ENCODE results near the gene OR2D2.
"Not testable (repeated sequence)": the region's sequence is repeated elsewhere in the genome, so short reads cannot be mapped to it uniquely, and the experiment has no call there.

OR2D2 gene

GRCh38 chr11:6892400-6892799 is at the start of gene OR2D2:
Gene OR2D2 (minus strand): TSS chr11:6892500. CDS start chr11:6892500, 0 bp downstream.
- no peak for DNase-seq (ENCODE audit: insufficient read length, low spot score)
- FAIRE-seq: no peak

DNA sequence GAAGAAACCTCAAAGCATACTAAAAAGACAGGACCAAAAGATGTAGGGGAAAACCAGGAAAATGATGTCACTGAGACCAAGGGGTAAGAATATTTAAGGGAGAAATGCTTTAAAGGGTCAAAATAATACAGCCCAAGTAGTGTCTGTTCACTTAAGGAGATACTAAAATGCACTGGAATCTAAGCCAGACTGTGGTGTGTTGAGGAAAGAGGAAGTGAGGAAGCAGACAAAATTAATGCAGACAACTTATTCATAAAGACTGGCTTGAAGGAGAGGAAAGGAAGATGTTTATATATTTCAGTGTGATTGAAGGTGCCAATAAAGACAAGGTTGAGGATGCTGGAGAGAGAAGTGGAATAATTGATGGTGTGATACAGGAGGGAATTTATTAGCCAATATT is 49.7 kb upstream of the OR2D2 start:
- DNase-seq (ENCODE audit: insufficient read length, low spot score): no peak
- no peak for FAIRE-seq

GRCh38 chr11:6932145-6932544 is 39.8 kb upstream of the OR2D2 start:
- DNase-seq (ENCODE audit: insufficient read length, low spot score) (no peak), FAIRE-seq (no peak)

- DNase-seq (ENCODE audit: insufficient read length, low spot score): no peak
- FAIRE-seq: no peak
These were observed 38.9 kb upstream of the OR2D2 start for GRCh38 chr11:6931146-6931713.

DNA sequence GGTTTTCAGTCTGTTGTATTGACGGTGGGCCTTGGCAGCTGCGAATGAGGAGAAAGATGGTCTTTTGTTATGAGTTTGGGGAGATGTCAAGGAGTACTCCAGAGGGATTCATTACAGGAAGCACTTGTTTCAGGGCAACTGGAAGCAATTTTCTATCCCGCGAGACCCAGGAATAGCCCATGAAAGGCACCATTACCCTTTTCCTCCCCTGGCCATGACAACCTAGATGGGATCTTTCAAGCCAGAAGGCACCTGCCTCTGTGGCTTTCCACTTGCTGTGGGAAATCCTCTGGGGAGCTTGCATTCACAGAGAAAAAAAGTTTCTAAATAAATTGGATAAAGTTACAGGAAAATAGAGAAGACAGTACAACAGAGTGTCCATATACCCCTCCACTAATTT is 36.6 kb upstream of the OR2D2 start:
- DNase-seq (ENCODE audit: insufficient read length, low spot score) (no peak), FAIRE-seq (no peak)

DNA sequence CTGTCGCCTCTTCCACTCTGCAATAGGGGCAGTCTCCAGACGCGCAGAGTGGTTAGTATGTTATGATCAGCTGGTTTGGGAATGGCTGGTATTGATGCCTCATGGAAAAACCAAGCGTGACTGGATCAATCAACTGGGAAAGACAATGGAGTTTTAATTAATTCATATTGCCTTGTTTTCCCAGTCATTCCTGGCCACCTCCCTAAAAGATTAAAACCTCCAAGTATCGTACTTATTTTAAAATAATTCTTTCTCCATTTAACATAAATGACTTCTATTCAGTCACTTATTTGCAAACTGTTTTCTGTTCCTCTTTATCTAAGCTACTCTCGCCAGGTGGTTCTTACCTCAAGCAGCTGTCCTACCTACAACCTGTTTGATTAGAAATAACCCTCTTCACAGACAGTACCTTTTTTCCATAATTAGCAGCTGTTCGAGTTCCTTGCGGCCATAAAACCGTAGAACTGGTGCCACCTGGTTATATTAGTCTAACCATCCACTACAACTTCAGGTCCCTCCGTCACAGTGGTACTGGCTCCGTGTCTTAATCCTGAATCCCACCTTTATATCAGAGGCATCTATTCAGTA is 34.8 kb upstream of the OR2D2 start:
- DNase-seq (ENCODE audit: insufficient read length, low spot score): no peak
- FAIRE-seq: no peak

DNA sequence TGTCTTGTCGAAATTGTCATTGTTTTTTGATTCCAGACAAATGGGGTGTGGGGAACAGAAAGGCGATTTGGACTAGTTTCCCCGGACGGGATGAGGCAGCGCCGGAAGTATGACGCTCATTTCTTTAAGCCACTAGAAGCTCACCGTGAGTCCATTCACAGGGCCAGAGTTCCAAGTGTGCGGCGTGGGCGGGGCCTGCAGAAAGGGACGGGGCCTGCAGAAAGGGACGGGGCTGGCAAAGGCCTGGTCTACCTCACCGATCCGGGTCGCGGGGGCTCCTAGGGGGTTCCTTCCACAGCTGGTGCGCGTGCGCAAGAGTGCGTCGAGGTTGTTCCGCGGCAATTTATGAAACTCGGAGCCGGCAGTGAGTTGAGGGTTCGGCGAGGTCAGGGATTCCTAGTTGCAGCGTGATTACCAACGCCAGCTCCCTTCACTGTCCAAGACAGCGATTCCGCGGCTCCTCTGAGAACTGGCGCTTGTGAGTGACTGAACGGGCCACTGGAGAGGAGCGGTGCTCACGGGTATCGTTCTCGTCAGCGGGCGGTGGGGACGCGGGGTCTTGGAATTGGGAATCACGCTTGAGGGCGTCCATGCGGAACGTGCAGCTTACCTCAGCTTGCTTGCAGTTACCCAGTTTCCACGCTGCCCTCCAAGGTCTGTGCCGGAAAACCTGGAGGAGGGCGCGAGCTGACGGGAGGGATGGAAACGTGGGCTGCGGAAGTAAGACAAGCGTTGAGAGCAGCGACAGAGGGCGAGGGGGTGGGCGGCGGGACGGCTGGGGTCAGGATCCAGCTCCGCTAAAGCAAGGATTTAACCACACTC is 34.1 kb upstream of the OR2D2 start, which contains the start of gene ZNF215:
ZNF215 (plus strand) TSS at position 219 of the 822 bp plus-strand sequence. CDS start 5,847 bp downstream, outside the sequence.
- no peak for FAIRE-seq
- no peak for DNase-seq (ENCODE audit: insufficient read length, low spot score)

DNA sequence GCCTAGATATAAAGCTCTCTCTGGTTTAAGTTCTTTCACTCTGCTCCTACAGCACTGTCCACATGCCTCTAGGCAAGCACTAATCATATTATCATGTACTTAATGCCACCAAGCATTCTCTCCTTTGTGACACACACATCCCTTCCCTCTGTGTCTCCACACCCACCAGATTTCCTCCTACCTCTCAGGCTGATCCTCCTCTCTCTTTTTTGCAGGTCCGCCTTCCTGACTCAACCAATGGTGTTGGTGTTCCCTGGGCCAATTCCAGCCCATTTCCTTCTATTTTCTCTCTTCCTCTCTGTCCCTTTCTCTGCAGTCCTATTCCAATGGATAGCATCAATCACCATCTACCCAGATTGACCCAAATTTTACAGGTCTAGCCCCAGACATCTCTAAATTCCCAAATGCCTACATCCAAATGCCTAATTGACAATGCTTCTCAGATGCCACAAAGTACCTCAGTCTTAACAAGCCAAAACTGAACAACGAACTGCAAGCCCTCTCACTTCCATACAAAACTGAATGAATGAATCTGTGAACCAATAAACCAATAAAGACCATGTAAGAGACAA is 33.4 kb upstream of the OR2D2 start:
- no peak for DNase-seq (ENCODE audit: insufficient read length, low spot score)
- FAIRE-seq: no peak

GRCh38 chr11:6925007-6925577 is 32.8 kb upstream of the OR2D2 start:
- DNase-seq (ENCODE audit: insufficient read length, low spot score): no peak
- no peak for FAIRE-seq

DNA sequence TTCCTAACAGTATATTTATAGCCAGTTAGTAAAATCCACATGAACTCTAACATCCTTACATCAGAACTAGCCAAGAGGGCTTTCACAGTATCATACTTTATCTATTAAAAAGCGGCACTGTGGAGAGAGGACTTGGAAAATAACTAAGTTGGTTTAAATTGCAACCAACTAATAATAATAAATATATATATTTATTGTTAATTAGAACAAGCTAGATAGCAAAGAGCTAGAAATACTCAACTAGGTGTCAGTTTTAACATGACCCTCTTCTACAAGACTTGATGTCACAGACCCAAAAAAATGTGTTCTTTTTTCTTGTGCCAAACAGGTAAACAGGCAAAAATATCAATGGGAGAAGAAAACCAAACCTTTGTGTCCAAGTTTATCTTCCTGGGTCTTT is 28.4 kb upstream of the OR2D2 start, which contains the start of gene OR2D3:
OR2D3 (plus strand) TSS at position 301 of the 400 bp plus-strand sequence; CDS start at position 301, 0 bp downstream.
- no peak for DNase-seq (ENCODE audit: insufficient read length, low spot score)
- no peak for FAIRE-seq

- FAIRE-seq (no peak), DNase-seq (ENCODE audit: insufficient read length, low spot score) (no peak)
These were observed 27.4 kb upstream of the OR2D2 start for GRCh38 chr11:6919698-6920097.

GRCh38 chr11:6911948-6912347 is 19.6 kb upstream of the OR2D2 start:
- DNase-seq (ENCODE audit: insufficient read length, low spot score): no peak
- FAIRE-seq: no peak

GRCh38 chr11:6911378-6911777 is 19.1 kb upstream of the OR2D2 start:
- DNase-seq (ENCODE audit: insufficient read length, low spot score) (no peak), FAIRE-seq (no peak)

DNA sequence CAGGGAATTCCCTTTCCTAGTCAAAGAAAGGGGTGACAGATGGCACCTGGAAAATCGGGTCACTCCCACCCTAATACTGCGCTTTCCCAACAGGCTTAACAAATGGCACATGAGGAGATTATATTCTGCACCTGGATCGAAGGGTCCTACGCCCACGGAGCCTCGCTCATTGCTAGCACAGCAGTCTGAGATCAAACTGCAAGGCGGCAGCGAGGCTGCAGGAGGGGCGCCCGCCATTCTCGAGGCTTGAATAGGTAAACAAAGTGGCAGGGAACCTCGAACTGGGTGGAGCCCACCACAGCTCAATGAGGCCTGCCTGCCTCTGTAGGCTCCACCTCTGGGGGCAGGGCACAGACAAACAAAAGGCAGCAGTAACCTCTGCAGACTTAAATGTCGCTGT is 12.5 kb upstream of the OR2D2 start:
- FAIRE-seq; DNase-seq (ENCODE audit: insufficient read length, low spot score): not testable (repeated sequence)

DNA sequence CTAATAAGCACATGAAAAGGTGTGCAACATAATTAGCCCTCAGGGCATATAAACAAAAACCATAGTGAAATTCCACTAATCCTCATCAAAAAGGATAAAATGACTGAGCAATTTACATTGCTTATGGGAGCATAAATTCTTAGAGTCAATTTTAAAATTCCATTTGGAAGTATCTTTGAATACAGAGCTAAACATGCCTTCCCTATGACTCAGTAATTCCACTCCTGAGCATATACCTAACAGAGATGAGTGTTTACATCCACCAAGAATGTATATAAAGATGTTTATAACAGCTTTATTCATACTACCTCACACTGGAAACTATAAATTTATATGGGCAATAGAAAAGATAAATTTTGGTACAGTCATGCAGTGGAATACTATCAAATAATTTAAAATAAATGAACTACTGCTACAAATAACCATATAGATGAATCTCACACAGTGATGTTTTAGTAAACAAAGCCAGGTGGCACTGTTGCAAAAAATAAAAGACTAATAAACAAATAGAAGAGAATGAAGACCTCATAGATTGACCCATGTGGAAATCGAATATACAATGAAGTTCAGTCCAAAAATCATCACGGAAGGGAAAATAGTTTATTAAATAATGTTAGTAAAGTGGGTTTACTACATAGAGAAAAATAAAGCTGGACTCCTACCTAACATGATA is 8.2 kb upstream of the OR2D2 start:
- FAIRE-seq: no peak

GRCh38 chr11:6898911-6899310 is 6.6 kb upstream of the OR2D2 start:
- no peak for DNase-seq (ENCODE audit: insufficient read length, low spot score)
- FAIRE-seq: no peak

More for the DNA sequence above, 8.2 kb upstream of the OR2D2 start:
- no peak for DNase-seq (ENCODE audit: insufficient read length, low spot score)

DNA sequence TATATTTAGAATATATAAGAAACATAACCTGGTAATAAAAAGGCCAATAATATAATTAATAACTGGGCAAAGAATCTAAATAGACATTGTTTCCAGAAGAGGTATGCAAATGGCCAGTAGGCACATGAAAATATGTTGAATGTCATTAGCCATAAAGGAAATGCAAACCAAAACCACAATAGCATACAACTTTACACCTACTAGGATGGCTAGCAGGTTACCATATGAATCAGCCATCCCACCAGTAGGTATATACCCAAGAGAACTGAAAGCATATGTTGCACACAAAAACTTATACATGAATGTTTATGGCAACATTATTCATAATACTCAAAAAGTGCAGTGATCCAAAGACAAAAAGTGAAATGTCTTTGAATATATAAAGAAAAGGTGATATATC is 2.7 kb upstream of the OR2D2 start:
- DNase-seq (ENCODE audit: insufficient read length, low spot score) (no peak), FAIRE-seq (no peak)

DNA sequence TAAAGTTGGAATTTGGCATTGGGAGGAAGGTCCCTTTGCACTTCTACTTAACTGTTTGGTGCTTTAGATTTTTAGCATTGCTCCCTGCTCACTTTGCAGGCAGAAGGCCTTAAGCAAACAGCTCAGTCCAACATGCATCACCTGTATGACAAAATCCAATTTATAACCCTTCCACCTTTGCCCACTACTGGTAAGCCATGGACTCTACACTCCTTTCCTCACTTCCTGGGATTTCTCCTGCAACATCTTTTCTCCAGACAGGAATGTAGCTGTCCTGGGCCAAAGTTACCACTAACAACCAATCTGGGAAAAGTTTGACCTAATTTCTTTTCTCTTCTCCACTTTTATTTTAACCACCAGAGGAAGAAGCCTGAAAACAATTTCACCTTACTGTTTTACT is 1.8 kb upstream of the OR2D2 start:
- DNase-seq (ENCODE audit: insufficient read length, low spot score) (no peak), FAIRE-seq (no peak)

GRCh38 chr11:6889835-6890234 is 2.5 kb downstream of the OR2D2 start:
- DNase-seq (ENCODE audit: insufficient read length, low spot score): no peak
- FAIRE-seq: no peak

- no peak for FAIRE-seq
- no peak for DNase-seq (ENCODE audit: insufficient read length, low spot score)
These were observed 3.5 kb downstream of the OR2D2 start for GRCh38 chr11:6888830-6889229.
